Endothelial cell of umbilical vein (primary cell): ENCODE measurements around the gene SFSWAP. TPM values are rescaled to one million over a fixed set of nuclear protein-coding genes. Genes with fewer than 3 reads are reported as not detected.
"Not testable (repeated sequence)": the region's sequence is repeated elsewhere in the genome, so short reads cannot be mapped to it uniquely, and the experiment has no call there.

Experiments used
- BruUV-seq: library from RNA; stranded (reverse); fragments of 400-500 nt; replicated peaks from 2 replicates; lab custom pipeline; 2021; lab: Mats Ljungman, UMichigan
- CTCF ChIA-PET: fragments of 300-600, 350-600 bp; sonication (Branson Sonifier 250); formaldehyde crosslinking; loops from one replicate; lab custom pipeline; 2021; ENCODE audit warnings: antibody characterized with exemption, inconsistent platforms; lab: Charles Lee
- POLR2A ChIA-PET: fragments of 300-600, 350-600 bp; sonication (Branson Sonifier 250); formaldehyde crosslinking; loops from one replicate; lab custom pipeline; 2021; ENCODE audit warnings: antibody characterized with exemption, inconsistent platforms; lab: Charles Lee
- DNase-seq: peaks from one replicate; pipeline ENCODE4 v3.0.0-alpha.2; 2011; ENCODE audit warnings: low read depth, low spot score
- FAIRE-seq: peaks from 2 replicates; lab custom pipeline; 2011; peaks lifted over from hg19 to GRCh38; lab: Jason Lieb, UNC
- H2AFZ ChIP-seq: 2 replicates; pipeline ENCODE4 v1.6.0; 2012; ENCODE audit warnings: low read depth, low read length, control low read depth, inconsistent platforms
- H3K27ac ChIP-seq: 2 replicates; pipeline ENCODE4 v1.5.1; 2011; ENCODE audit warnings: low read depth, mild to moderate bottlenecking, control low read depth, low read length, moderate library complexity; ENCODE audit not compliant: insufficient read depth
- H3K27me3 ChIP-seq, 2 experiments: 2 replicates each; pipeline versions ENCODE4 v1.6.0 to v1.6.1; 2011; ENCODE audit warnings: low read length in 2 of 2, mixed read lengths in 1 of 2; ENCODE audit not compliant: control insufficient read depth in 2 of 2, insufficient read depth in 2 of 2
- H3K36me3 ChIP-seq, 2 experiments: 2 replicates in 1 of 2; 3 replicates in 1 of 2; pipeline ENCODE4 v1.5.1; 2011; ENCODE audit warnings: low read length in 2 of 2, mild to moderate bottlenecking in 1 of 2, moderate library complexity in 1 of 2; ENCODE audit not compliant: control insufficient read depth in 2 of 2, insufficient read depth in 2 of 2; ENCODE audit errors: extremely low read depth in 1 of 2
- H3K4me1 ChIP-seq: 3 replicates; pipeline ENCODE4 v1.5.1; 2011; ENCODE audit warnings: mild to moderate bottlenecking, low read length; ENCODE audit not compliant: control insufficient read depth, insufficient read depth; ENCODE audit errors: extremely low read depth
- H3K4me2 ChIP-seq: 2 replicates; pipeline ENCODE4 v1.6.1; 2011; ENCODE audit warnings: low read length, control low read depth, mixed read lengths; ENCODE audit not compliant: insufficient read depth
- H3K4me3 ChIP-seq, 3 experiments: fragments of 200-600 bp in 1 of 3; sonication (generic), shearing (Covaris generic) in 1 of 3; replicated peaks in 1 of 3; 2 replicates each; pipeline ENCODE4 v1.5.1; 2011 to 2016; ENCODE audit warnings: control low read depth in 3 of 3, low read length in 3 of 3, mild to moderate bottlenecking in 2 of 3, inconsistent platforms in 1 of 3, low read depth in 1 of 3, moderate library complexity in 1 of 3; ENCODE audit not compliant: insufficient read depth in 1 of 3
- H3K79me2 ChIP-seq: 2 replicates; pipeline ENCODE4 v1.6.0; 2012; ENCODE audit warnings: low read length, inconsistent platforms; ENCODE audit not compliant: control insufficient read depth, insufficient read depth
- H3K9ac ChIP-seq: replicated peaks from 2 replicates; pipeline ENCODE3; 2011; ENCODE audit warnings: low read length, control low read depth; ENCODE audit not compliant: insufficient read depth; ENCODE audit errors: extremely low read depth
- H3K9me1 ChIP-seq: replicated peaks from 3 replicates; pipeline ENCODE4 v1.6.0; 2011; ENCODE audit warnings: mild to moderate bottlenecking, low read length; ENCODE audit not compliant: control insufficient read depth, insufficient read depth; ENCODE audit errors: extremely low read depth
- H3K9me3 ChIP-seq: replicated peaks from 2 replicates; pipeline ENCODE4 v1.5.1; 2012; ENCODE audit warnings: low read length, inconsistent platforms; ENCODE audit not compliant: control insufficient read depth, insufficient read depth
- H4K20me1 ChIP-seq: replicated peaks from 2 replicates; pipeline ENCODE3; 2011; ENCODE audit warnings: mild to moderate bottlenecking, low read length; ENCODE audit not compliant: control insufficient read depth, insufficient read depth; ENCODE audit errors: extremely low read depth
- GATA2 ChIP-seq: IDR thresholded peaks from 2 replicates; pipeline ENCODE4 v1.7.0; 2011; ENCODE audit warnings: low read depth, mild to moderate bottlenecking, moderate library complexity, mixed read lengths, low read length; ENCODE audit not compliant: insufficient read length, insufficient read depth
- dilution Hi-C: fragments of 300-500 bp; cut with MboI; formaldehyde crosslinking; loops from one replicate; pipeline ENCODE4 v1.15.0; 2019; ENCODE audit warnings: low sequenced_read_pairs; ENCODE audit not compliant: extremely low pct_ligation_motif_present
- intact Hi-C: fragments of 100-400 bp; cut with micrococcal nuclease; formaldehyde crosslinking; loops from one replicate; pipeline ENCODE4 v1.10.0; 2022
- polyA plus RNA-seq, 4 experiments: library from polyadenylated mRNA; depleted of rRNA in 3 of 4; stranded (reverse) in 3 of 4; unstranded in 1 of 4; fragments of >200 nt; gene quantifications; 2 replicates each; pipeline versions ENCODE4 v1.2.1 to v1.2.3, GENCODE V29; 2011 to 2012; ENCODE audit warnings: missing spikeins in 1 of 4
- total RNA-seq: library from RNA; stranded (reverse); gene quantifications from 2 replicates; pipeline ENCODE4 v1.2.3, GENCODE V29; 2021
- TF ChIP-seq, protein P1 (sequence below), 2 donors: IDR thresholded peaks; 1 replicate in 1 of 2; 2 replicates in 1 of 2; pipeline ENCODE4 v1.5.1; 2011; ENCODE audit warnings: low read length in 2 of 2, mild to moderate bottlenecking in 2 of 2, moderate library complexity in 2 of 2, control low read depth in 1 of 2, inconsistent platforms in 1 of 2, low read depth in 1 of 2; ENCODE audit not compliant: insufficient read depth in 1 of 2; ENCODE audit errors: extremely low read depth in 1 of 2

Gene SFSWAP
- total and polyA plus RNA-seq, 2 donors (not counting 3 experiments of a cell fraction or from before 2014, with no cell fraction given): 38.1 to 53.3 TPM

DNA sequence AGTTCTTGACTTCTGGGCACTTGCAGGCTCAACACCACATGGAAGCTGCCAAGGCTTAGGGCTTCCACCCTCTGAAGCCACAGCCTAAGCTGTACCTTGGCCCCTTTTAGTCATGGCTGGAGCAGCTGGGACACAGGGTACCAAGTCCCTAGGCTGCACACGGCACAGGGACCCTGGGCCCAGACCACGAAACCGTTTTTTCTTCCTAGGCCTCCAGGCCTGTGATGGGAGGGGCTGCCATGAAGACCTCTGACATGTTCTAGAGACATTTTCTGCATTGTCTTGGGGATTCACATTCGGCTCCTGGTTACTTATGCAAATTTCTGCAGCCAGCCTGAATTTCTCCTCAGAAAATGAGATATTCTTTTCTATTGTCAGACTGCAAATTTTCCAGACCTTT, 33.0 kb downstream of the SFSWAP start:
- peaks cover 8 to 19% of the 10 kb centered on the region in 2 experiments for H3K36me3 ChIP-seq
- FAIRE-seq: peak; percentile 28
- dilution Hi-C loops, H3K79me2 ChIP-seq, H4K20me1 ChIP-seq, intact Hi-C loops, H3K27ac ChIP-seq, H3K9ac ChIP-seq, H3K4me2 ChIP-seq, H3K4me1 ChIP-seq, H3K27me3 ChIP-seq, H3K9me3 ChIP-seq, H2AFZ ChIP-seq, H3K9me1 ChIP-seq, CTCF ChIA-PET, POLR2A ChIA-PET, DNase-seq, BruUV-seq, H3K4me3 ChIP-seq: not testable (repeated sequence)

DNA sequence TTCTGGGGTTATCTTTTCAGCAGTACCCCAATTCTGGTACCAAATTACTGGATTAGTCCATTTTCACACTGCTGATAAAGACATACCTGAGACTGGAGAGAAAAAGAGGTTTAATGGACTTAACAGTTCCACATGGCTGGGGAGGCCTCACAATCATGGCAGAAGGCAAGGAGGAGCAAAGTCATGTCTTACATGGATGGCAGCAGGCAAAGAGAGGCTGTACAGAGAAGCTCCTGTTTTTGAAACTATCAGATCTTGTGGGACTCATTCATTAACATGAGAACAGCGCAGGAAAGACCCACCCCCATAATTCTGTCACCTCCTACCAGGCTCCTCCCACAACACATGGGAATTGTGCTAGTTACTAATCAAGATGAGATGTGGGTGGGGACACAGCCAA, 33.8 kb downstream of the SFSWAP start:
- H3K9ac ChIP-seq, H3K79me2 ChIP-seq, FAIRE-seq, H4K20me1 ChIP-seq, DNase-seq, intact Hi-C loops, H3K4me3 ChIP-seq, H3K4me1 ChIP-seq, dilution Hi-C loops, H3K9me3 ChIP-seq, H3K27ac ChIP-seq, BruUV-seq, POLR2A ChIA-PET, H2AFZ ChIP-seq, H3K27me3 ChIP-seq, CTCF ChIA-PET, H3K9me1 ChIP-seq, H3K4me2 ChIP-seq: not testable (repeated sequence)
- peaks cover 8 to 24% of the 10 kb centered on the region in 2 experiments for H3K36me3 ChIP-seq

DNA sequence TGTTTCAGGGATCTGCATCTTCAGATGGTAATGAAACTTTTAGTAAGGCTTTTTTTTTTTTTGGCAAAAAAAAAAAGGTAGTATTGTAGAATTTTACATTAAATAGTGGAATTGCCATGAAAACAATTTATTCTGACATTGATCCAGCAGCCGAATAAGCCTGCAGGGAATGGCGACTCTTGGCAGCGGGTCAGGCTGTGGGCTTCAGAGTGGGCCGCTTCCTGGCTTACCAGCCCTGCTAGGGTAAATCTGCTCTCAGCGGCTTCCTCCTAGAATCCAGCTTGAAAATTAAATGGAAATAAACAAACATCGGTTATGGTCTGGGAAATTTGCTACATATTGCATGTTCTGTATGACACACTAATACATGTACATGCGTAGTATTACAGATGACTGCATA, 34.8 kb downstream of the SFSWAP start:
- Histone ChIP-seq H3K4me1 (no peaks in the 10 kb centered on the region), H3K9me3 (no peaks in the 10 kb centered on the region), H4K20me1 (no peaks in the 10 kb centered on the region), H3K9me1 (no peaks in the 10 kb centered on the region), H2AFZ (no peak overlapping the region), H3K4me3 (no peak overlapping the region), H3K27me3 (no peaks in the 10 kb centered on the region), H3K4me2 (no peak overlapping the region), H3K9ac (no peak overlapping the region), H3K79me2 (no peaks in the 10 kb centered on the region), H3K36me3 (peaks cover 4 to 23% of the 10 kb centered on the region in 2 experiments), H3K27ac (no peak overlapping the region)
- TF ChIP-seq, protein P1, sequence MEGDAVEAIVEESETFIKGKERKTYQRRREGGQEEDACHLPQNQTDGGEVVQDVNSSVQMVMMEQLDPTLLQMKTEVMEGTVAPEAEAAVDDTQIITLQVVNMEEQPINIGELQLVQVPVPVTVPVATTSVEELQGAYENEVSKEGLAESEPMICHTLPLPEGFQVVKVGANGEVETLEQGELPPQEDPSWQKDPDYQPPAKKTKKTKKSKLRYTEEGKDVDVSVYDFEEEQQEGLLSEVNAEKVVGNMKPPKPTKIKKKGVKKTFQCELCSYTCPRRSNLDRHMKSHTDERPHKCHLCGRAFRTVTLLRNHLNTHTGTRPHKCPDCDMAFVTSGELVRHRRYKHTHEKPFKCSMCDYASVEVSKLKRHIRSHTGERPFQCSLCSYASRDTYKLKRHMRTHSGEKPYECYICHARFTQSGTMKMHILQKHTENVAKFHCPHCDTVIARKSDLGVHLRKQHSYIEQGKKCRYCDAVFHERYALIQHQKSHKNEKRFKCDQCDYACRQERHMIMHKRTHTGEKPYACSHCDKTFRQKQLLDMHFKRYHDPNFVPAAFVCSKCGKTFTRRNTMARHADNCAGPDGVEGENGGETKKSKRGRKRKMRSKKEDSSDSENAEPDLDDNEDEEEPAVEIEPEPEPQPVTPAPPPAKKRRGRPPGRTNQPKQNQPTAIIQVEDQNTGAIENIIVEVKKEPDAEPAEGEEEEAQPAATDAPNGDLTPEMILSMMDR (IDR thresholded peaks at IDR 0.05; ENCODE audit: extremely low read depth in 1 of 2, insufficient read depth in 1 of 2, low read depth in 1 of 2, low read length in 2 of 2): no peak
- no peak for TF ChIP-seq GATA2
- intact Hi-C loops: no loop called here
- ChIA-PET CTCF (no interaction called here), POLR2A (no interaction called here)
- BruUV-seq: no TSS peak
- no peak for FAIRE-seq
- DNase-seq: no peak
- dilution Hi-C loops: no loop called here
